ENCODE data around the gene GTF2H4. TPM values are rescaled to one million over a fixed set of nuclear protein-coding genes. Genes with fewer than 3 reads are reported as not detected.

The GTF2H4 gene
- polyA plus RNA-seq, 1 donor from 2014 or later = 8.4 TPM

DNA sequence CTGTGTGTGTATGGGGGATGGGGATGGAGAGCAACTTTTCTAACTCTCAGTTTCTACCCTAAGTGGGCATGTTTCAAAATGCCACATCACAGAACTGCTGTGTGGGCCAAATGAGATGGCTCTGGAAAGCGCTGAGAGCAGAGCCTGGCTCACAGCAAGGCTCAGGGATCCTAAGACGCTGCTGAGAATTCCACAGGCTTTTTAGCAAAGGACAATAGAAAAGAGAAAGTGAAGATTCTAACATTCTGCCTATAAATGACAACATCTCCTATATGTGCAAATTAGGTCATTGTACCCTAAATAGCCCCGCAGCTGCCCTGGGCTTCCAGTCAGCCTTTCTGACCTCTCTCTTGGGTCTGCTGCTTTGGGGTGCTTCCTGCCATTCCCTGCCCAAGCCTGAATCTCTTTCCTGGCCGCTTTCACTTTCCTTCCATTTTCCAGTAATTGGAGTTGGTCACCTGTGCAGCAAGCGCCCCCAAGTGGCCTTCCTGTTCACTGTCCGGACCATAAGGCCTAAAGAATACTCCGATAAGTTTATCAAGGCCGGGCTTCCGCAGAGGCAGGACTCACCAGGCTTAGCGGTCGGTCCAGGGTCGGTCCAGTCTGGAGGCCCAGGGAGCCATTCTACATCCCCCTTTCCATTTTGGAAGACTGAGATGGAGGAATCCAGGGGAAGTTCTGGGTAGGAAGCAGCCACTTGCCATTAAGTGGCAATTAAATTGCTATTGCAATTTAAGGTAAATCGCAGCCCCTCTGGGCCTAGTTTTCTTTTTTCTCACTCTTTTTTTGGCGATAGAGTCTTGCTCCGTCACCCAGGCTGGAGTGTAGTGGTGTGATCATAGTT lies 30.4 kb upstream of the GTF2H4 start:
- no peaks in the 10 kb centered on the region for H3K36me3 Mint-ChIP-seq
- peaks cover 6% of the 10 kb centered on the region for H3K27me3 Mint-ChIP-seq
- peaks cover 8 to 25% (median 10%) of the 10 kb centered on the region in 3 donors for H3K4me1 Mint-ChIP-seq
- peak overlapping the region in 1 of 3 donors; percentile 53 for H3K27ac Mint-ChIP-seq
- H3K9me3 Mint-ChIP-seq = peaks cover 0 to 4% (median 0%) of the 10 kb centered on the region in 3 donors
- H3K4me3 Mint-ChIP-seq = peak overlapping the region; percentile 2 to 78 (median 52)

DNA sequence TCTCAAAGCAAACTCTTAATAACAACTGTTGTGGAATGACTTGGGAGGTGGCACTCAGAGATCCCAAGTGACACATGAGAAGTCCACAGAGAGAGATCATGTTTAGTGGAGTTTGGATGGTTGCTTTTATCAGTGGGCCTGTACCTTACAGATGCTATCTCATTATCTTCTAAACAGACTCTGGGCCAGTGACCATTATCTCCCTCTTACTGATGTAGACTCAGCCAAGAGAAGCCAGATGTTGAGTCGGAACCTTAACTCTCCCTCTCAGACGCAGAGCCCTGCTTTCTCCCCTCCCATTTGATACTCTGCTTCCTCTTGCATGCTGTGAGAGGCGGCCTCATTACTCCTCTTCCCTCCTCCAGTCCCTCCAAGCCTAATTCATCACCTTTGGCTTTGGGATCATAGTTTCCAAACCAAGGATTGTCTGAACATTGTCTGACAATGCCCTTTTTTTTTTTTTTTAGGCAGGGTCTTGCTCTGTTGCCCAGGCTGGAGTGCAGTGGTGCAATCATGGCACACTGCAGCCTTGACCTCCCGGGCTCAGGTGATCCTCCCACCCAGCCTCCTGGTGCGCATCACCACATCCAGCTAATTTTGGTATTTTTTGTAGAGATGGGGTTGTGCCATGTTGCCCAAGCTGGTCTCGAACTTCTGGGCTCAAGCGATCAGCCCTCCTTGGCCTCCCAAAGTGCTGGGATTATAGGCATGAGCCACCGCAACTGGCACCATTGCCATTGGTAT lies 28.2 kb upstream of the GTF2H4 start:
- H3K27ac Mint-ChIP-seq = peak overlapping the region in 2 of 3 donors; percentile 4 to 76
- H3K9me3 Mint-ChIP-seq = peaks cover 0 to 1% (median 0%) of the 10 kb centered on the region in 3 donors
- peaks cover 13 to 33% (median 20%) of the 10 kb centered on the region in 3 donors for H3K4me1 Mint-ChIP-seq
- H3K36me3 Mint-ChIP-seq = no peaks in the 10 kb centered on the region
- H3K27me3 Mint-ChIP-seq = peaks cover 2% of the 10 kb centered on the region
- peak overlapping the region in 1 of 4 donors; percentile 44 for H3K4me3 Mint-ChIP-seq

DNA sequence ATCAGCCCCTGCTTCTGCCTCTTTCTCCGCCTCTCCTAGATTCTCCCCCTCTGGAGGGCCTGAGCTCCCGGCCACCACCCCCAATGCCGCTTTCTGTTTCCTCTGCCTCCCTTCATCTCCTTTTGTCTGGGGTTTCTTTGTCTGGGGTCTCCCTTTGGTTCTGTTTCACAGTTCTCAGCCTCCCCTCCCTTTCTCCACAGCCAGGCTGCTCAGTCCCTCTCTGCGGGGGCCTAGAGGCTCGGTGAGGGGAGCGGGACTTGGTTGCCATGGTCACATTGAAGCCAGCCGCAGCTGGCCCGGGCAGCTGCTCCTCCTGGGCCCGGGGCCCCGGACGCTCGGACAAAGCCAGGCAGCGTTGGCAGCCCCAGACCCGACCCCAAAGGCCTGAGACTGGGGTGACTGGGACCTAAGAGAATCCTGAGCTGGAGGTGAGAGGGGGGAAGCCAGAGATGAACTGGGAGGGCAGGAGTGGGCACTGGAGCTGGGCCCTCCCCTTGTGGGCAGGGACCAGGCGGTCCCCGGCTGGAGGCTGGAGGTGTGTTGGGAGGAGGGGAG lies 27.2 kb upstream of the GTF2H4 start:
- H3K9me3 Mint-ChIP-seq = no peaks in the 10 kb centered on the region
- no peaks in the 10 kb centered on the region for H3K36me3 Mint-ChIP-seq
- peak overlapping the region in 2 of 4 donors; percentile 31 to 44 for H3K4me3 Mint-ChIP-seq
- H3K27ac Mint-ChIP-seq = peak overlapping the region in 2 of 3 donors; percentile 73 to 90
- peaks cover 4% of the 10 kb centered on the region for H3K27me3 Mint-ChIP-seq
- H3K4me1 Mint-ChIP-seq = peaks cover 18 to 38% (median 29%) of the 10 kb centered on the region in 3 donors

DNA sequence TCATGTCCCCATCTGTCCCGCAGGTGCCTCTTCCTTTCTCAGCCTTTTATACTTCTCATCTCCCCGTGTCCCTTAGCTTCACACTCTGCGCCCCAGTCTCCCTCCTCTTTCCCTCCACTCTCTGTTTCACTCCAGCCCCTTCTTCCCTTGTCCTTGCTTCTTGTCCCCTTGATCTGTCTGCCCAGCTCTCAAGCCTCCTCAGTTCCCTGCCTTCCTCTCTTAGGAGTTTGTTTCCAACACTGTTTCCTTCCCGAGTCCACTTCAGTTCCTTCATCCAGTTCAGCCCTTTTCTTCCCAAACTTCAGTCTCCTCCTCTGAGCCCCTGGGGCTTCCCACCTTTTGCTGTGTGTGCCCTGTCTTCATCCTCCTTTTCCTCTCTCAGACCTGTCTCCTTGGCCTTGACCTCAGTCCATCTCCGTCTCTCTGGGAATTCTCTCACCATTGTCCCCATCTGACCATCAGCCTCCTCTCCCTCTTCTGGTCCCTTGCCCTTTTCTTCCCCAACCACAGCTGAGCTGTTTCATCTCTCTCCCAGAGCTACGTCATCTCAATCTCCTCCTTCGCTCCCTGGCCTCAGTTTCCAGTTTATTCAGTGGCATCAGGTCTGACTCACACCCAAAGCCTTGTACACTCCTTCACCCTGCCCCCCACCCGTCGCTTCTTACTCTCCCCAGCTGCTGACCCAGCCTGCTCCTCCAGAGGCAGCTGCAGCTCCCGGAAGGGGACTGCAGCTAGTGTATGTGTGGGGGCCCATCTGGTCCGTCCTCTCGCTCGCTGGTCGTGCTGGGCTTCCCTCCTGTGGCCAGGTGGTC lies 26.4 kb upstream of the GTF2H4 start:
- Mint-ChIP-seq H3K9me3 (no peaks in the 10 kb centered on the region), H3K4me3 (peak overlapping the region in 2 of 4 donors; percentile 12 to 31), H3K27me3 (peaks cover 4% of the 10 kb centered on the region), H3K36me3 (no peaks in the 10 kb centered on the region), H3K4me1 (peaks cover 23 to 45% (median 35%) of the 10 kb centered on the region in 3 donors), H3K27ac (peak overlapping the region; percentile 64 to 93 (median 90))

DNA sequence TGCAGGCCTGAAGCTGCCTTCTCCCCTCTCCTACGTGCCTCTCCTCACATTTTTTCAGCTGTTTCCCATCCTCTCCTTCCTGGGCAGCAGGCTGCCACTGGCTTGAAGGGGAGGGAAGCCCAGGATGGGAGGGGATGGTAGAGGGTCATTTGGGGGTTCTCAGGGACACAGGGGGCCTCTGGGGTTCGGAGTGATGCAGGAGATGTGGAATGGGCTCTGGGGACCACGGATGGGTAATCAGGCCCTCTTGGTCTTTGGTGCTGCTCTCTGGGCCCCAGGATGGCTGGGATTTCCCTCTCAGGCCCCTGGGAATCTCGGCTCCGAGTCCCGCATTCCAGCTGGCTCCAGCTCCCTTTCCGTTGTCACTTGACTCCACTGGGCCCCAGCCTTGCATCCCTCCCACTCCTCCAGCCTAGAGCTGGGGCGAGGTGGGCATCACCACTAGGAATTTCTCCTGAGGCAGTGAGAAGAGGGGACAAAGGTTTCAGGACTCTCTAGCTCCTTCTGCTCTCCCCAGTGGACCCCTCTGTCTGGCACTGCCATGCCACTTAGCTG lies 25.7 kb upstream of the GTF2H4 start:
- Mint-ChIP-seq H3K36me3 (no peaks in the 10 kb centered on the region), H3K27ac (peak overlapping the region; percentile 73 to 93 (median 90)), H3K9me3 (no peaks in the 10 kb centered on the region), H3K4me3 (no peak overlapping the region), H3K27me3 (peaks cover 6% of the 10 kb centered on the region), H3K4me1 (peaks cover 22 to 45% (median 37%) of the 10 kb centered on the region in 3 donors)

DNA sequence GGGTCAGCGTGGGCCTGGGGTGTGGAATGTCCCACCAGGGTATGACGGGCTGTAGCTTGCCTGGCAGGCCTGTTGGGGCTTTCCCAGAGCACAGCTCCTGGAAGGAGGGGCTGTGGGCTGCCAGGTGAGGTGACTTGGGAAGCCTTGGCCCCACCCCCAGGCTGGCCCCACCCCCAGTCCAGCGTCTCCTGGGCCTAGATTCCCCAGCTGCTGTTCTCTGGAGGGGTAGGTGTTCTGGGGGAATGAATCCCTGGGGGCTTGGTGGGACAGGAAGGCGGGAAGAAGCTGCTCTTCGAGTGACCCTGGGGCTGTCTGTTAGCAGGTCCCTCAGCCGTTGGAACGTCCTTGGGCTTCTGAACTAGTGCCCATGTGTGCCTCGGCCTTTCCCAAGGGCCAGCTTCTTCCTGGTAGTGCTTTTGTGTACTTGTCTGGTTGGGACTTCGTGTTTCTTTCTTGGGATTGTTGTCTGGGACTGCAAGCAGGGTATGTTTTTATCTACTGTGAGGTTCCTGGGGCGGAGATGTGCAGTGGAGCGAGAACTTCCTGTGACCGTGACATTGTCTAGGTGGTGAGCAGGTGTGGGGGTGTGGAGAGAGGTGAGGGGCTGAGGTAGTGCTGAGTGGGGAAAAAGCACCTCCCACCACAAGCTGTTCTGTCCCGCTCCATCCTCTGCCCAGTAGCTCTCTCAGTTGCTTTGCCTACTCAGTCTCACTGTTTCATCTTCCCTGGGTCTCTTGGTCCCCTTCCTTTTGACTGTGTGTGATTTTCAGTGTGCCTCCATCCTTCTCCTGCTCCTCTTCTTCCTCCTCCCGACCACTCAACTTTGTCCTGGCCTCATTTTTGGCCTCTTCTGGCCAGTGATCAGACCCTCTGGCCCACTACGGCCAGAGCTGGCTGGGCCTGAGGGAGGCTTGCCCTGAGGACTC lies 25.0 kb upstream of the GTF2H4 start:
- H3K27me3 Mint-ChIP-seq = peaks cover 6% of the 10 kb centered on the region
- H3K4me1 Mint-ChIP-seq = peaks cover 18 to 41% (median 35%) of the 10 kb centered on the region in 3 donors
- H3K27ac Mint-ChIP-seq = peak overlapping the region; percentile 73 to 96 (median 90)
- H3K4me3 Mint-ChIP-seq = peak overlapping the region; percentile 77 to 96 (median 89)
- H3K36me3 Mint-ChIP-seq = no peaks in the 10 kb centered on the region
- no peaks in the 10 kb centered on the region for H3K9me3 Mint-ChIP-seq

DNA sequence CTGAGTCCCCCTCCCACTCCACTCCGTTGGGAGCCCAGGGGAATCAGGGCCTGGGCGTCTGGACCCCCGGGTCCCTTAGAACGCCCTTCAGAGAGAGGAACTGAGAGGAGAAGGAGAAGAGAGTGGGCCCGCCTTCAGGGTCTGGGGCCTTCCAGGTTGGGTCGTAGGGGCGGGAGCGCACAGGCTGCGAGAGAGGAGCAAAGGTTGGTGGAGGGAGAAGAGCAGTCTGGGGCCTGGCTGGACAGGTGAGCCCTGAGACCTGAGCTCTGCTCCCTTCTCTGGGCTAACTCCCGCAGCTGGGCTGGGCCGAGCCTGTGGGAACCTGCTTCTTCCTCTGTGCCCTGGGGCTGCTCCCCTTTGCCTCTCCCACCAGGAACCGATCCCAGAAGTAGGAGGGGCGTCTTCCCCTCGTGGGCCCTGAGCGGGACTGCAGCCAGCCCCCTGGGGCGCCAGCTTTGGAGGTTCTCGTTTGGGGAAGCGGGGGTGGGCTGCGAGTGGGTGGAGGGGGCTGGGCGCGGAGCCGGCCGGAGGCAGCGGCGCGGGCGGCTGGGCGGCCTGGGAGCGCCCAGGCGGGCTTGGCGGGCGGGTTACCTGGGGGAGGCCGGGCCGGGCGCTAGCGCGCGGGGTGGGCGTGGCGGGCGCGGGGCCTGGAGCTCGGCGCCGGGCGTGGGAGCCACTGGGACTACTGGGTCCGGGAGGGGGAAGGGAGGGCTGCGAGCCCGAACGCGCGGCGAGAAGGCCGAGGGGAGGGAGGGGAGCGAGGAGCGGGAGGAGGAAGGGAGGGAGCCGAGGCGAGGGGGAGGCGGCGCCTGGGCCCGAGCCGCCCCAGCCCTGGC lies 24.1 kb upstream of the GTF2H4 start, which contains the start of gene DDR1:
DDR1 (plus strand) TSS at position 835 of the 836 bp plus-strand sequence. CDS start 4,211 bp downstream, outside the sequence.
- Mint-ChIP-seq H3K4me3 (peak within 1 kb of the TSS; percentile 81 to 96 (median 91)), H3K4me1 (peaks cover 24 to 35% (median 33%) of the 10 kb centered on the region in 3 donors), H3K9me3 (no peaks in the 10 kb centered on the region), H3K27ac (peak within 1 kb of the TSS; percentile 73 to 96 (median 90)), H3K27me3 (peaks cover 6% of the 10 kb centered on the region), H3K36me3 (no peaks in the 10 kb centered on the region)

DNA sequence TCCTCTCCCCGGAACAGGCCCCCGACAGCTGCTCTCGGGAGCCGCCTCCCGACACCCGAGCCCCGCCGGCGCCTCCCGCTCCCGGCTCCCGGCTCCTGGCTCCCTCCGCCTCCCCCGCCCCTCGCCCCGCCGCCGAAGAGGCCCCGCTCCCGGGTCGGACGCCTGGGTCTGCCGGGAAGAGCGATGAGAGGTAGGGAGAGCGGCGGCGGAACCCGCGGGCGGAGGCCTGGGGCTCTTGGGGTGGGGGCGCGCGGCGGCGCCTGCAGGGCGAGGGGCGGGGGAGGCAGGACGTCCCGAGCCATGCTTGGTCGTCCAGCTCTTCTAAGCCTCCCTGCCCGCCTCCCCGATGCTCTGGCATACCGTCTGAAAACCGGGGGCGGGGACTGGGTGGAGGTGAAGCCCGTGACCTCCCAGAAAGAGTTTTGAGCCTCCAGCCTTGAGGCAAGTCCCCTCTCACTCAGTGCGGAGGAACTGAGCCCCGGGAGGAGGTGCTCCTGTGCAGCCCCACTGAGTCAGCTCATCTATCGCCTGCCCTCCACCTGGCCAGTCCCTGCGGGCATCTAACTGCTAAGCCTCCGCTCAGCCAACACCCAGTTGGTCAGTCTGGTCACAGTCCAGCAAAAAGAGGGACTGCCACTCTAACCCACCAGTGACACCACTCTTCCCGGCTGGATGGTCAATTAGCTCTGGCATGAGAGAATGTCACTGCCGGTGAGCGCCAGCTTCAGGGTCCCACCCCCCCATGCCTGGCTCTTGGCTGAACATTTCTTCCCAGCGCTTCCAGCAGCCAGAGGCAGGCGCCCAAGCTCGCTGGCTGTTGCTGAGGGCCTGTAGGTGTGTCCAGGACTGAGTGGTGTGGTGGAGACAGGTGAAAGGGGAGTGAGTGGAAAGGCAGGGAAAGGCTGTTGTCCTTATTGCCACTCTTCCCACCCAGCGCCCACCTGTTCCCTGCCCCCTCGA lies 23.2 kb upstream of the GTF2H4 start:
- no peaks in the 10 kb centered on the region for H3K36me3 Mint-ChIP-seq
- no peaks in the 10 kb centered on the region for H3K9me3 Mint-ChIP-seq
- H3K27ac Mint-ChIP-seq = peak overlapping the region; percentile 47 to 84 (median 60)
- H3K4me1 Mint-ChIP-seq = peaks cover 24 to 30% (median 29%) of the 10 kb centered on the region in 3 donors
- peak overlapping the region; percentile 81 to 96 (median 91) for H3K4me3 Mint-ChIP-seq
- peaks cover 6% of the 10 kb centered on the region for H3K27me3 Mint-ChIP-seq

DNA sequence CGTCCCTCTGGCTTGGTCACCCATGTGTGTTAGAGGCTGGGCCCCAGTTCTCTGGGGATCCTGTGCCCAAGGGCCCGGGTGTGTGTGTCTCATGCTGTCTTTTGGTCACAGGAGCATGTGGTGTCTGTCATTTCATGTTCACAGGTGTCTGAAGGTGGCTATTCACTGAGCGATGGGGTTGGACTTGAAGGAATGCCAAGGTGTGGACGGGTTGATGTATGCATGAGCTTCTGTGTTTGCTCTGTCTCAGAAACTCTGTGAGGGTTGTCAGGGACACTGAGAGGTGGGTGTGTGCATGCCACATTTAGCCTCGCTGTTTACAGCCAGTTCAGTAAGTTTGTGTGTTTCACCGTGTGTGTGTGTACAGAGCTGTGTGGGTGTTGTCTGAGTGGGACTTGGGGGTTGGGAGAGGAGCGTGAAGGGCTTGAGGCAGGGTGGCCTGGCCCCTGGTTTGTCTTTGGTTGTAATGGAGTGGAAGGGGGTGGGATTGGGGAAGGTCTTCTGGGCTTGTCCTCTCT lies 22.5 kb upstream of the GTF2H4 start:
- Mint-ChIP-seq H3K36me3 (no peaks in the 10 kb centered on the region), H3K27ac (peak overlapping the region; percentile 47 to 84 (median 60)), H3K4me1 (peaks cover 24 to 29% (median 27%) of the 10 kb centered on the region in 3 donors), H3K9me3 (no peaks in the 10 kb centered on the region), H3K4me3 (peak overlapping the region; percentile 81 to 96 (median 89)), H3K27me3 (peaks cover 6% of the 10 kb centered on the region)

DNA sequence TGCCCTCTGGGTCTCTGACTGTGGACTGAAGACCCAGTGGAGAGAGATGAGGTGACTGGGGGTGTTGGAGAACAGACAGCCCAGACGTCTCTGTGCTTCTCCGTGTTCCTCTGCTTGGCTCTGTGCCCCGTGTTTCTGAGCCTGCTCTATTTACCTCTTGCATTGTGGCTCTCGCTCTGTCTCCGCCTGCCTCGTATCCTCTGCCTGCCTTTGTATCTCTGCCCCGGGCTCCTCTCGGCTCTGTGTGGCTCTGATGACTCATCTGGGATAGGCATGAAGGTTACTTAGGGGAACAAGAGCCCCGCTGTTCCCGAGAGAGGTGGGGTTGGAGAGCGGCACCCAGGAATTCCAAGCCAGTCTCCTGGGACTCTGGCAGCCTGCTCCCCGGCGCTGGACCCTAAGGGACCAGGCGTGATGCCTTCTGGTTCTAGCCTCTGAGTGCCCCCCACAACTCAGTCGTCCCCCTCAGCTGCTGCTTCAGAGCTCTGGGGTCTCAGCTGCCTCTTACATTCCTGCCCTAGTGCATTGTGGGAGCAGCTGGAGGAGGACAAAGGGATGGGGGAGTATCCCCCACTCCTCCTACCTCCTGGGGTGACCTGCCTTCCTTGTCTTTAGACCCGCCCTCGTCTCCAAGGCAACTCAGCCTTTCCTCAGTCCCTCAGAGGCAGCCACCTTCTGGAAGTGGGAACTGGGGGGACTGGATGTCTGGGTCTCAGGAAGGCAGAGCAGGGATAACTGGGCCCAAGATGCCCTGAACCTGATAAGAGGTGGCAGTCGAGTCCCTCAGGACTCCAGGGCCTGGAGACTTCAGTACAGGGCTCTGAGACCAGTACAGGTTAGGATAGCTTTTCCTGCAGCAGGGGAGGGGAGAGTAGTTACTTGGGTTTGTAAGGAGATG lies 21.8 kb upstream of the GTF2H4 start:
- H3K27ac Mint-ChIP-seq = peak overlapping the region; percentile 47 to 60 (median 50)
- no peaks in the 10 kb centered on the region for H3K9me3 Mint-ChIP-seq
- H3K4me3 Mint-ChIP-seq = peak overlapping the region; percentile 81 to 96 (median 89)
- H3K36me3 Mint-ChIP-seq = no peaks in the 10 kb centered on the region
- peaks cover 24 to 29% (median 27%) of the 10 kb centered on the region in 3 donors for H3K4me1 Mint-ChIP-seq
- H3K27me3 Mint-ChIP-seq = peaks cover 6% of the 10 kb centered on the region

Measured in IgD-negative memory B cell (primary cell).